GM23338 (cell line): ENCODE data around the gene BSND.

Experiments used
- CREB1 ChIP-seq: fragments of 250-450 bp; sonication (Bioruptor Pico); IDR thresholded peaks from 2 replicates; pipeline ENCODE4 v1.5.0; 2020; ENCODE audit warnings: low read depth, mild to moderate bottlenecking, moderate library complexity
- CTCF ChIP-seq, 2 experiments: fragments of 200-600 bp in 1 of 2; sonication (generic) in 1 of 2; conservative IDR thresholded peaks; 2 replicates each; pipeline versions ENCODE4 v1.5.1 to v1.6.1; 2016 to 2017; ENCODE audit warnings: antibody characterized with exemption in 2 of 2, low read depth in 2 of 2, mild to moderate bottlenecking in 2 of 2, moderate library complexity in 1 of 2
- EZH2 ChIP-seq: fragments of 200-600 bp; sonication (generic); IDR thresholded peaks from one replicate; pipeline ENCODE4 v1.8.0; 2017; ENCODE audit warnings: antibody characterized with exemption, mild to moderate bottlenecking, low read depth; ENCODE audit not compliant: unreplicated experiment
- EZH2phosphoT487 ChIP-seq: fragments of 200-600 bp; sonication (generic); IDR thresholded peaks from one replicate; pipeline ENCODE4 v1.8.1; 2018; ENCODE audit warnings: antibody characterized with exemption; ENCODE audit not compliant: unreplicated experiment
- JUNB ChIP-seq: IDR thresholded peaks from one replicate; pipeline ENCODE4 v1.6.1; 2016; ENCODE audit warnings: antibody characterized with exemption; ENCODE audit not compliant: unreplicated experiment
- POLR2AphosphoS5 ChIP-seq: IDR thresholded peaks from 2 replicates; pipeline ENCODE4 v1.6.1; 2016; ENCODE audit warnings: antibody characterized with exemption, low read depth
- REST ChIP-seq: IDR thresholded peaks from one replicate; pipeline ENCODE4 v1.6.1; 2018; ENCODE audit warnings: antibody characterized with exemption; ENCODE audit not compliant: unreplicated experiment

- TF ChIP-seq CREB1 (CRISPR knock-in tag) (no peak), EZH2 (no peak), CTCF (conservative IDR thresholded peaks at IDR 0.05; ENCODE audit: low read depth in 2 of 2) (no peak), JUNB (no peak), REST (no peak), POLR2AphosphoS5 (no peak), EZH2phosphoT487 (no peak)
Measured at GRCh38 chr1:54969879-54970278, 28.9 kb upstream of the BSND start.
